ENCODE results near the gene ATP1A3.

DNA sequence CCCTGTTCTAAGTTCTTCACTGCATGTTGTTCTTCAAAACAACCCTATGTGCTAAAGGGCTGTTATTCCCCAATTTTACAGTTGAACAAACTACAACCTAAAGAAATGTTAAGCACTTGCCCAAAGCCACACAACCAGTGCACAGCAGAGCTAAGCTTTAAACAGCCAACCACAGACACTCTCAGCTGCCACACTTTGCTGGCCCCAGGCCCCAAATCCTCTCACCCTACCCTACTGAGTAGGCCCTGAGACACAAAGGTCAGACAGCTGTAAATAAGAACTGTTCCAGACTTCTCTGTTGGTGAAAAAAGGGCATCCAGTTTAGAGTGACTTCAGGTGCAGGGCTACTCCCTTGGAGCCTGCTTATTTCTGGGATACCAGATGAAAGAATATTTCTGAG, 46.0 kb upstream of the ATP1A3 start:
- TF ChIP-seq, protein P1, sequence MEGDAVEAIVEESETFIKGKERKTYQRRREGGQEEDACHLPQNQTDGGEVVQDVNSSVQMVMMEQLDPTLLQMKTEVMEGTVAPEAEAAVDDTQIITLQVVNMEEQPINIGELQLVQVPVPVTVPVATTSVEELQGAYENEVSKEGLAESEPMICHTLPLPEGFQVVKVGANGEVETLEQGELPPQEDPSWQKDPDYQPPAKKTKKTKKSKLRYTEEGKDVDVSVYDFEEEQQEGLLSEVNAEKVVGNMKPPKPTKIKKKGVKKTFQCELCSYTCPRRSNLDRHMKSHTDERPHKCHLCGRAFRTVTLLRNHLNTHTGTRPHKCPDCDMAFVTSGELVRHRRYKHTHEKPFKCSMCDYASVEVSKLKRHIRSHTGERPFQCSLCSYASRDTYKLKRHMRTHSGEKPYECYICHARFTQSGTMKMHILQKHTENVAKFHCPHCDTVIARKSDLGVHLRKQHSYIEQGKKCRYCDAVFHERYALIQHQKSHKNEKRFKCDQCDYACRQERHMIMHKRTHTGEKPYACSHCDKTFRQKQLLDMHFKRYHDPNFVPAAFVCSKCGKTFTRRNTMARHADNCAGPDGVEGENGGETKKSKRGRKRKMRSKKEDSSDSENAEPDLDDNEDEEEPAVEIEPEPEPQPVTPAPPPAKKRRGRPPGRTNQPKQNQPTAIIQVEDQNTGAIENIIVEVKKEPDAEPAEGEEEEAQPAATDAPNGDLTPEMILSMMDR (IDR thresholded peaks at IDR 0.05): no peak
- no peak for TF ChIP-seq POLR2A (IDR thresholded peaks at IDR 0.05)

All from thyroid gland (tissue), 4 donors.